Activated CD8-positive, alpha-beta T cell treated with anti-CD3 and anti-CD28 coated beads, Interleukin-2, amount 10 ng/mL, durations not matched to agents 7 days and 5 days (primary cell): ENCODE measurements around the gene HDAC4. TPM values are rescaled to one million over a fixed set of nuclear protein-coding genes. Genes with fewer than 3 reads are reported as not detected.
"Not testable (repeated sequence)": the region's sequence is repeated elsewhere in the genome, so short reads cannot be mapped to it uniquely, and the experiment has no call there.

Experiments used
- ATAC-seq: fragments of 150-1000 bp; cut with Tn5 transposase; one replicate; pipeline ENCODE4 v1.10.0; 2021; ENCODE audit warnings: moderate library complexity
- CTCF ChIA-PET: fragments of 350-600 bp; sonication (Branson Sonifier 250); formaldehyde crosslinking; loops from one replicate; lab custom pipeline; 2021; ENCODE audit warnings: antibody characterized with exemption; lab: Charles Lee
- POLR2A ChIA-PET: fragments of 350-600 bp; sonication (Branson Sonifier 250); formaldehyde crosslinking; loops from one replicate; lab custom pipeline; 2021; ENCODE audit warnings: antibody characterized with exemption; lab: Charles Lee
- DNase-seq: peaks from one replicate; pipeline ENCODE4 v3.0.0-alpha.2; 2020
- H3K27ac Mint-ChIP-seq: one replicate; pipeline ENCODE4 v1.8.0; 2021; ENCODE audit warnings: mild to moderate bottlenecking, mixed read lengths
- H3K27me3 Mint-ChIP-seq: one replicate; pipeline ENCODE4 v1.8.0; 2021; ENCODE audit warnings: low read depth, mixed read lengths
- H3K36me3 Mint-ChIP-seq: one replicate; pipeline ENCODE4 v1.8.0; 2021; ENCODE audit warnings: low read depth, mixed read lengths
- H3K4me1 Mint-ChIP-seq: one replicate; pipeline ENCODE4 v1.8.0; 2021; ENCODE audit warnings: low read depth, mixed read lengths
- H3K4me3 Mint-ChIP-seq: one replicate; pipeline ENCODE4 v1.8.0; 2021; ENCODE audit warnings: mild to moderate bottlenecking, mixed read lengths
- H3K9me3 Mint-ChIP-seq: one replicate; pipeline ENCODE4 v1.8.0; 2022; ENCODE audit warnings: mixed read lengths; ENCODE audit not compliant: insufficient read depth
- total RNA-seq, 2 experiments: library from RNA; stranded (reverse); gene quantifications; one replicate each; pipeline ENCODE4 v1.2.3, GENCODE V29; 2021

HDAC4 gene
- total RNA-seq, 2 experiments from 2014 or later = 50.7 to 58.8 TPM

GRCh38 chr2:239181074-239181902 lies 219.5 kb downstream of the HDAC4 start:
- Mint-ChIP-seq H3K4me3 (no peak overlapping the region), H3K36me3 (peaks cover 39% of the 10 kb centered on the region), H3K4me1 (no peaks in the 10 kb centered on the region), H3K27me3 (no peaks in the 10 kb centered on the region), H3K27ac (no peak overlapping the region), H3K9me3 (peaks cover 10% of the 10 kb centered on the region)
- ATAC-seq (no peak), DNase-seq (no peak)
- ChIA-PET CTCF (no interaction called here), POLR2A (no interaction called here)

GRCh38 chr2:239180526-239181073 lies 220.2 kb downstream of the HDAC4 start:
- Mint-ChIP-seq H3K9me3 (peaks cover 10% of the 10 kb centered on the region), H3K4me1 (no peaks in the 10 kb centered on the region), H3K4me3 (no peak overlapping the region), H3K36me3 (peaks cover 37% of the 10 kb centered on the region), H3K27me3 (no peaks in the 10 kb centered on the region), H3K27ac (no peak overlapping the region)
- DNase-seq = no peak
- ATAC-seq = no peak
- ChIA-PET POLR2A (no interaction called here), CTCF (no interaction called here)

- Mint-ChIP-seq H3K9me3 (peaks cover 11% of the 10 kb centered on the region), H3K27me3 (no peaks in the 10 kb centered on the region), H3K4me3 (no peak overlapping the region), H3K4me1 (no peaks in the 10 kb centered on the region), H3K36me3 (peaks cover 43% of the 10 kb centered on the region), H3K27ac (no peak overlapping the region)
- DNase-seq (no peak), ATAC-seq (no peak)
- ChIA-PET CTCF (no interaction called here), POLR2A (no interaction called here)
Measured at GRCh38 chr2:239179851-239180371, 220.9 kb downstream of the HDAC4 start.

- Mint-ChIP-seq H3K4me1 (no peaks in the 10 kb centered on the region), H3K36me3 (peaks cover 52% of the 10 kb centered on the region), H3K9me3 (peaks cover 19% of the 10 kb centered on the region), H3K27ac (no peak overlapping the region), H3K27me3 (no peaks in the 10 kb centered on the region), H3K4me3 (no peak overlapping the region)
- DNase-seq = no peak
- CTCF ChIA-PET = no interaction called here
- no peak for ATAC-seq
- POLR2A ChIA-PET = no interaction called here
Measured at GRCh38 chr2:239178954-239179353, 221.9 kb downstream of the HDAC4 start.

- Mint-ChIP-seq H3K9me3 (peaks cover 21% of the 10 kb centered on the region), H3K36me3 (peaks cover 55% of the 10 kb centered on the region), H3K27ac (no peak overlapping the region), H3K27me3 (no peaks in the 10 kb centered on the region), H3K4me3 (no peak overlapping the region), H3K4me1 (no peaks in the 10 kb centered on the region)
- ChIA-PET POLR2A (no interaction called here), CTCF (no interaction called here)
- ATAC-seq (no peak), DNase-seq (no peak)
Measured at GRCh38 chr2:239178484-239178883, 222.3 kb downstream of the HDAC4 start.

GRCh38 chr2:239177908-239178307 lies 222.9 kb downstream of the HDAC4 start:
- ChIA-PET POLR2A (no interaction called here), CTCF (no interaction called here)
- Mint-ChIP-seq H3K4me3 (no peak overlapping the region), H3K27ac (no peak overlapping the region), H3K27me3 (no peaks in the 10 kb centered on the region), H3K36me3 (peaks cover 61% of the 10 kb centered on the region), H3K4me1 (no peaks in the 10 kb centered on the region), H3K9me3 (peaks cover 27% of the 10 kb centered on the region)
- no peak for ATAC-seq
- DNase-seq = no peak

- H3K4me1 Mint-ChIP-seq = no peaks in the 10 kb centered on the region
- H3K27ac Mint-ChIP-seq = no peak overlapping the region
- DNase-seq (no peak), ATAC-seq (no peak)
- ChIA-PET CTCF (no interaction called here), POLR2A (no interaction called here)
- H3K36me3 Mint-ChIP-seq = peaks cover 66% of the 10 kb centered on the region
- H3K9me3 Mint-ChIP-seq = peaks cover 32% of the 10 kb centered on the region
- H3K4me3 Mint-ChIP-seq = no peak overlapping the region
- H3K27me3 Mint-ChIP-seq = no peaks in the 10 kb centered on the region
Measured at GRCh38 chr2:239177325-239177724, 223.5 kb downstream of the HDAC4 start.

GRCh38 chr2:239176138-239176803 lies 224.5 kb downstream of the HDAC4 start:
- ATAC-seq, H3K27ac Mint-ChIP-seq, H3K4me1 Mint-ChIP-seq, CTCF ChIA-PET, H3K27me3 Mint-ChIP-seq, POLR2A ChIA-PET, H3K4me3 Mint-ChIP-seq, DNase-seq: not testable (repeated sequence)
- H3K9me3 Mint-ChIP-seq = peaks cover 39% of the 10 kb centered on the region
- H3K36me3 Mint-ChIP-seq = peaks cover 72% of the 10 kb centered on the region

GRCh38 chr2:239175181-239175580 lies 225.6 kb downstream of the HDAC4 start:
- no peak overlapping the region for H3K4me3 Mint-ChIP-seq
- no peaks in the 10 kb centered on the region for H3K4me1 Mint-ChIP-seq
- ChIA-PET CTCF (no interaction called here), POLR2A (no interaction called here)
- H3K27me3 Mint-ChIP-seq = no peaks in the 10 kb centered on the region
- DNase-seq (no peak), ATAC-seq (no peak)
- H3K27ac Mint-ChIP-seq = no peak overlapping the region
- peaks cover 76% of the 10 kb centered on the region for H3K36me3 Mint-ChIP-seq
- H3K9me3 Mint-ChIP-seq = peaks cover 45% of the 10 kb centered on the region

- H3K9me3 Mint-ChIP-seq = peaks cover 45% of the 10 kb centered on the region
- H3K36me3 Mint-ChIP-seq = peaks cover 72% of the 10 kb centered on the region
- CTCF ChIA-PET = no interaction called here
- no peak overlapping the region for H3K4me3 Mint-ChIP-seq
- H3K4me1 Mint-ChIP-seq = no peaks in the 10 kb centered on the region
- H3K27ac Mint-ChIP-seq = no peak overlapping the region
- H3K27me3 Mint-ChIP-seq = no peaks in the 10 kb centered on the region
- DNase-seq = no peak
- ATAC-seq = no peak
- POLR2A ChIA-PET = no interaction called here
Measured at GRCh38 chr2:239173301-239173700, 227.5 kb downstream of the HDAC4 start.

- H3K4me1 Mint-ChIP-seq = no peaks in the 10 kb centered on the region
- no peak overlapping the region for H3K27ac Mint-ChIP-seq
- ChIA-PET CTCF (interaction anchor here (0.7 kb wide), 1 partner anchor 173 kb away, joined by 3 read pairs; no protein-coding TSS in a partner anchor), POLR2A (no interaction called here)
- H3K9me3 Mint-ChIP-seq = peaks cover 37% of the 10 kb centered on the region
- ATAC-seq = no peak
- no peak for DNase-seq
- peaks cover 57% of the 10 kb centered on the region for H3K36me3 Mint-ChIP-seq
- no peak overlapping the region for H3K4me3 Mint-ChIP-seq
- H3K27me3 Mint-ChIP-seq = no peaks in the 10 kb centered on the region
Measured at GRCh38 chr2:239171643-239172042, 229.2 kb downstream of the HDAC4 start.
